Esophagus muscularis mucosa (tissue), 4 donors: ENCODE data around the gene RUSF1. TPM values are rescaled to one million over a fixed set of nuclear protein-coding genes. Genes with fewer than 3 reads are reported as not detected.

Experiments
- DNase-seq: peaks from one replicate; pipeline ENCODE4 v3.0.0-alpha.2; 2017; ENCODE audit errors: extremely low spot score
- H3K27ac ChIP-seq, 4 donors: fragments of 200-600 bp; sonication (generic); replicated peaks in 1 of 4; 1 replicate in 3 of 4; 2 replicates in 1 of 4; pipeline ENCODE4 v1.5.1; 2016 to 2019; ENCODE audit warnings: mild to moderate bottlenecking in 1 of 4
- H3K27me3 ChIP-seq, 4 donors: fragments of 200-600 bp; sonication (generic); one replicate each; pipeline versions ENCODE4 v1.5.1 to v1.6.0; 2016 to 2019
- H3K36me3 ChIP-seq, 4 donors: fragments of 200-600 bp; sonication (generic); one replicate each; pipeline ENCODE4 v1.5.1; 2016 to 2019
- H3K4me1 ChIP-seq, 4 donors: fragments of 200-600 bp; sonication (generic); one replicate each; pipeline ENCODE4 v1.5.1; 2016 to 2019
- H3K4me3 ChIP-seq, 4 donors: fragments of 200-600 bp; sonication (generic); 1 replicate in 2 of 4; 2 replicates in 2 of 4; pipeline ENCODE4 v1.5.1; 2016 to 2019; ENCODE audit warnings: mild to moderate bottlenecking in 4 of 4, moderate library complexity in 1 of 4
- H3K9me3 ChIP-seq, 4 donors: fragments of 200-600 bp; sonication (generic); 1 replicate in 3 of 4; 2 replicates in 1 of 4; pipeline ENCODE4 v1.5.1; 2016 to 2019
- CTCF ChIP-seq, 3 experiments: fragments of 200-600 bp in 2 of 3; fragments of 450-650 bp in 1 of 3; sonication (generic) in 2 of 3; IDR thresholded peaks; one replicate each; pipeline ENCODE4 v1.5.1; 2017 to 2019; ENCODE audit warnings: antibody characterized with exemption in 3 of 3, mild to moderate bottlenecking in 2 of 3, moderate library complexity in 1 of 3
- EP300 ChIP-seq: sonication (generic); formaldehyde crosslinking; IDR thresholded peaks from one replicate; pipeline ENCODE4 v1.6.1; 2017; ENCODE audit warnings: antibody characterized with exemption
- POLR2A ChIP-seq: fragments of 450-650 bp; IDR thresholded peaks from one replicate; pipeline ENCODE4 v1.6.1; 2017; ENCODE audit warnings: antibody characterized with exemption, moderate library complexity, mild to moderate bottlenecking, low read depth
- POLR2AphosphoS5 ChIP-seq, 2 donors: sonication (generic); formaldehyde crosslinking; IDR thresholded peaks; one replicate each; pipeline ENCODE4 v1.6.1; 2017; ENCODE audit warnings: antibody characterized with exemption in 2 of 2
- WGBS: methylation state at CpG from one replicate; pipeline ENCODE4 v1.1.5; 2018; 5-methylcytosine and 5-hydroxymethylcytosine counted together
- intact Hi-C: fragments of 100-400 bp; cut with DNase I; formaldehyde crosslinking; loops from one replicate; pipeline ENCODE4 v1.15.1; 2023
- total RNA-seq, 4 donors: library from RNA; depleted of rRNA; stranded (reverse); fragments of >200 nt; gene quantifications; one replicate each; pipeline versions ENCODE4 v1.1.0 to v1.2.1, GENCODE V29; 2016

Gene RUSF1
- total RNA-seq, 4 donors from 2014 or later, result 32.4 to 51.3 (median 43.6) TPM

GRCh38 chr16:31467858-31468257 lies 40.3 kb downstream of the RUSF1 start:
- Histone ChIP-seq H3K27ac (no peak overlapping the region), H3K4me3 (no peak overlapping the region), H3K27me3 (no peaks in the 10 kb centered on the region), H3K9me3 (no peaks in the 10 kb centered on the region), H3K4me1 (peaks cover 11 to 18% (median 17%) of the 10 kb centered on the region in 4 donors), H3K36me3 (peaks cover 18 to 46% (median 43%) of the 10 kb centered on the region in 4 donors)
- 97% methylated on average over 5 of the region's 5 CpGs for WGBS
- intact Hi-C loops, result no loop called here
- no peak for TF ChIP-seq POLR2AphosphoS5 (IDR thresholded peaks at IDR 0.05)
- TF ChIP-seq CTCF (IDR thresholded peaks at IDR 0.05), result no peak
- no peak for TF ChIP-seq POLR2A
- TF ChIP-seq EP300, result no peak
- DNase-seq, result no peak

- Histone ChIP-seq H3K4me1 (peaks cover 11 to 18% (median 15%) of the 10 kb centered on the region in 4 donors), H3K27ac (no peak overlapping the region), H3K36me3 (peaks cover 24 to 52% (median 49%) of the 10 kb centered on the region in 4 donors), H3K27me3 (no peaks in the 10 kb centered on the region), H3K4me3 (no peak overlapping the region), H3K9me3 (no peaks in the 10 kb centered on the region)
- no peak for TF ChIP-seq POLR2A
- no peak for TF ChIP-seq EP300
- no peak for TF ChIP-seq CTCF (IDR thresholded peaks at IDR 0.05)
- TF ChIP-seq POLR2AphosphoS5 (IDR thresholded peaks at IDR 0.05), result no peak
- intact Hi-C loops, result no loop called here
- 82% methylated on average over 4 of the region's 5 CpGs for WGBS
- DNase-seq, result no peak
Measured at GRCh38 chr16:31467151-31467773, 40.9 kb downstream of the RUSF1 start.

GRCh38 chr16:31466381-31466841 lies 41.8 kb downstream of the RUSF1 start:
- Histone ChIP-seq H3K36me3 (peaks cover 27 to 57% (median 55%) of the 10 kb centered on the region in 4 donors), H3K4me1 (peaks cover 8 to 13% (median 11%) of the 10 kb centered on the region in 4 donors), H3K9me3 (no peaks in the 10 kb centered on the region), H3K27me3 (no peaks in the 10 kb centered on the region), H3K27ac (no peak overlapping the region), H3K4me3 (no peak overlapping the region)
- 99% methylated on average over 14 of the region's 18 CpGs for WGBS
- no peak for DNase-seq
- intact Hi-C loops, result no loop called here
- TF ChIP-seq POLR2A, result no peak
- TF ChIP-seq EP300, result no peak
- no peak for TF ChIP-seq CTCF (IDR thresholded peaks at IDR 0.05)

GRCh38 chr16:31465788-31466370 lies 42.3 kb downstream of the RUSF1 start:
- no peak for DNase-seq
- Histone ChIP-seq H3K36me3 (peaks cover 27 to 57% (median 55%) of the 10 kb centered on the region in 4 donors), H3K27ac (no peak overlapping the region), H3K9me3 (no peaks in the 10 kb centered on the region), H3K27me3 (no peaks in the 10 kb centered on the region), H3K4me3 (no peak overlapping the region), H3K4me1 (peaks cover 2 to 13% (median 5%) of the 10 kb centered on the region in 4 donors)
- TF ChIP-seq POLR2A, result no peak
- TF ChIP-seq EP300, result no peak
- no peak for TF ChIP-seq CTCF (IDR thresholded peaks at IDR 0.05)
- TF ChIP-seq POLR2AphosphoS5 (IDR thresholded peaks at IDR 0.05), result no peak
- intact Hi-C loops, result no loop called here
- 84% methylated on average over 19 of the region's 20 CpGs for WGBS
